Measurements from ENCODE around the gene ZC2HC1C. TPM values are rescaled to one million over a fixed set of nuclear protein-coding genes. Genes with fewer than 3 reads are reported as not detected.
A peak's percentile ranks its signal among the peaks of the same experiment; 100 is the strongest.

The ZC2HC1C gene
- total and polyA plus RNA-seq, 9 of the 15 experiments (the other 6 are each of a cell fraction or from before 2014, with no cell fraction given): 6.3 to 9.2 (median 7.7) TPM

GRCh38 chr14:75069121-75069810, at the start of gene ZC2HC1C (continued):
- TF ChIP-seq CGGBP1 (CRISPR knock-in tag; IDR thresholded peaks at IDR 0.05): no peak
- no peak for TF ChIP-seq MIER1 (IDR thresholded peaks at IDR 0.05; ENCODE audit: low read depth)
- no peak; the same call in 1 of the 2 replicates for TF ChIP-seq ZEB2 (IDR thresholded peaks at IDR 0.05)
- TF ChIP-seq HOMEZ (CRISPR knock-in tag; IDR thresholded peaks at IDR 0.05): no peak
- TF ChIP-seq ZNF263 (CRISPR knock-in tag; IDR thresholded peaks at IDR 0.05; ENCODE audit: borderline replicate concordance): peak; percentile 43; the same call in 1 of the 2 replicates
- TF ChIP-seq, protein P1, sequence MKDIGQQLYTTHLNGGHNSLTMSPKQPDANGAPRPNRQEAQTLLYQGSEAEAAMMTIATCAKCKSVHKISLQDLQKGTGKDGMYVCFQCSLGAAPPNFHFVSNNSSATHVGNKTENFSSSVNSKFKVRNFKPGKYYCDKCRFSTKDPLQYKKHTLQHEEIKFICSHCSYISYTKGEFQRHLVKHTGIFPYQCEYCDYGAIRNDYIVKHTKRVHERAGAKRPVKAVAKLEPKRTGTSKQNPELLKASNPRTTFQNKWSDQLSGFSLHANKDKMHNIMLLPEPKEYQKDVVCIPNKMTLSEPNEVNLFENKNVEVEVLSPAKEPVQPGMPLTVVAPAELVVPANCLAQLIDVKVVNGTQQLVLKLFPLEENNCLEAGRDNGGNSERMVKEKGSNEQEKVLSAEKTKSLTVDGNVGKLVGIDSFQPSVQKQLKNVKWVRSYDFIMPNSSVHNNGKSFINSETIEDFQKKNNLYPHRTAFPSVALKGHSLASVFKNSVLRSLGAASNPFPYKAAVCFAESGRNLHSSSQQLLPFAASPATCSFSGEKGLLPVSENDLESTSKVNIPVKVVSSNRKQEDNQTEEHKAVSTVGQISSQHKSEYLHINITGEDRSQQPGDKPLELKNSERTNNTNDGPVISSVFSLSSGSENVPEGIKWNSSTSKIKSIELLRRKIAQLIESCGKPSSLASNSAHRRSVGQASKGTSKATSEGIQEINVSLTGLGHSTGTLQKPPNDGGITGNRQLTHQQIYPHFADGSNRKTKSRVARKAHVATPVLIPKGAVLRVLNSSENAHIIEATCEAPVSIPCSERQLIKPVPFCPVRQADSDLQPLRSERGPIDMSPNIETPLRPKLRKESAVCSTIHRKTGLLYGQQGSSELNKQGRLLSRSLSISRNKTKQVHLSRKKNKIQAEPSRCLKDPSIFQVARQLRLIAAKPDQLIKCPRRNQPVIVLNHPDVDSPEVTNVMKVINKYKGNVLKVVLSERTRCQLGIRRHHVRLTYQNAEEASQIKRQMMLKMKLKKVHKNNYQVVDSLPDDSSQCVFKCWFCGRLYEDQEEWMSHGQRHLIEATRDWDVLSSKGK (CRISPR knock-in tag; IDR thresholded peaks at IDR 0.05): no peak
- no peak for TF ChIP-seq TRIM28 (IDR thresholded peaks at IDR 0.05)
- no peak for TF ChIP-seq SETDB1 (IDR thresholded peaks at IDR 0.05; ENCODE audit: low read length)
- peak; percentile 90 for TF ChIP-seq ZFX (CRISPR knock-in tag; IDR thresholded peaks at IDR 0.05)
- no peak for TF ChIP-seq FOS (IDR thresholded peaks at IDR 0.05; ENCODE audit: extremely low read depth, insufficient read length)
- no peak for TF ChIP-seq SNIP1 (IDR thresholded peaks at IDR 0.05; ENCODE audit: low read depth)
- no peak for TF ChIP-seq ZNF77 (CRISPR knock-in tag; IDR thresholded peaks at IDR 0.05)
- TF ChIP-seq, protein P2, sequence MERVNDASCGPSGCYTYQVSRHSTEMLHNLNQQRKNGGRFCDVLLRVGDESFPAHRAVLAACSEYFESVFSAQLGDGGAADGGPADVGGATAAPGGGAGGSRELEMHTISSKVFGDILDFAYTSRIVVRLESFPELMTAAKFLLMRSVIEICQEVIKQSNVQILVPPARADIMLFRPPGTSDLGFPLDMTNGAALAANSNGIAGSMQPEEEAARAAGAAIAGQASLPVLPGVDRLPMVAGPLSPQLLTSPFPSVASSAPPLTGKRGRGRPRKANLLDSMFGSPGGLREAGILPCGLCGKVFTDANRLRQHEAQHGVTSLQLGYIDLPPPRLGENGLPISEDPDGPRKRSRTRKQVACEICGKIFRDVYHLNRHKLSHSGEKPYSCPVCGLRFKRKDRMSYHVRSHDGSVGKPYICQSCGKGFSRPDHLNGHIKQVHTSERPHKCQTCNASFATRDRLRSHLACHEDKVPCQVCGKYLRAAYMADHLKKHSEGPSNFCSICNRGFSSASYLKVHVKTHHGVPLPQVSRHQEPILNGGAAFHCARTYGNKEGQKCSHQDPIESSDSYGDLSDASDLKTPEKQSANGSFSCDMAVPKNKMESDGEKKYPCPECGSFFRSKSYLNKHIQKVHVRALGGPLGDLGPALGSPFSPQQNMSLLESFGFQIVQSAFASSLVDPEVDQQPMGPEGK (CRISPR knock-in tag; IDR thresholded peaks at IDR 0.05; ENCODE audit: borderline replicate concordance): no peak
- TF ChIP-seq ZNF3 (CRISPR knock-in tag; IDR thresholded peaks at IDR 0.05): no peak
- TF ChIP-seq SRF (CRISPR knock-in tag; IDR thresholded peaks at IDR 0.05): peak in 1 of 2 experiments; percentile 86; a peak in 1 of 4 replicates
- TF ChIP-seq FOXP1 (CRISPR knock-in tag; IDR thresholded peaks at IDR 0.05): peak; percentile 80; the same call in 1 of the 2 replicates
- no peak for TF ChIP-seq RAD21 (CRISPR knock-in tag; conservative IDR thresholded peaks at IDR 0.05 in 1 of 2, IDR thresholded peaks at IDR 0.05 in 1 of 2)
- TF ChIP-seq FUS (optimal IDR thresholded peaks at IDR 0.05; ENCODE audit: low read depth, low read length): no peak
- no peak for TF ChIP-seq ZSCAN32 (CRISPR knock-in tag; IDR thresholded peaks at IDR 0.05)
- TF ChIP-seq, protein P3, sequence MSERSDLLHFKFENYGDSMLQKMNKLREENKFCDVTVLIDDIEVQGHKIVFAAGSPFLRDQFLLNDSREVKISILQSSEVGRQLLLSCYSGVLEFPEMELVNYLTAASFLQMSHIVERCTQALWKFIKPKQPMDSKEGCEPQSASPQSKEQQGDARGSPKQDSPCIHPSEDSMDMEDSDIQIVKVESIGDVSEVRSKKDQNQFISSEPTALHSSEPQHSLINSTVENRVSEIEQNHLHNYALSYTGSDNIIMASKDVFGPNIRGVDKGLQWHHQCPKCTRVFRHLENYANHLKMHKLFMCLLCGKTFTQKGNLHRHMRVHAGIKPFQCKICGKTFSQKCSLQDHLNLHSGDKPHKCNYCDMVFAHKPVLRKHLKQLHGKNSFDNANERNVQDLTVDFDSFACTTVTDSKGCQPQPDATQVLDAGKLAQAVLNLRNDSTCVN (CRISPR knock-in tag; IDR thresholded peaks at IDR 0.05): no peak
- TF ChIP-seq BRD9 (IDR thresholded peaks at IDR 0.05; ENCODE audit: low read depth, partially characterized antibody): no peak

Data from K562 (cell line).